Activated naive CD8-positive, alpha-beta T cell treated with anti-CD3 and anti-CD28 coated beads for 36 hours (primary cell): ENCODE data around the gene CDKL1. TPM values are rescaled to one million over a fixed set of nuclear protein-coding genes. Genes with fewer than 3 reads are reported as not detected.

Source experiments
- DNase-seq: peaks from one replicate; pipeline ENCODE4 v3.0.0; 2021
- H3K27ac Mint-ChIP-seq: one replicate; pipeline ENCODE4 v1.8.0; 2022; ENCODE audit warnings: mild to moderate bottlenecking, moderate library complexity, mixed read lengths
- H3K27me3 Mint-ChIP-seq: one replicate; pipeline ENCODE4 v1.8.0; 2022; ENCODE audit warnings: mild to moderate bottlenecking, mixed read lengths
- H3K36me3 Mint-ChIP-seq: one replicate; pipeline ENCODE4 v1.8.0; 2021; ENCODE audit warnings: mild to moderate bottlenecking, mixed read lengths
- H3K4me1 Mint-ChIP-seq: one replicate; pipeline ENCODE4 v1.8.0; 2021; ENCODE audit warnings: mixed read lengths
- H3K4me3 Mint-ChIP-seq: one replicate; pipeline ENCODE4 v1.8.0; 2022; ENCODE audit warnings: mild to moderate bottlenecking, moderate library complexity, mixed read lengths
- H3K9me3 Mint-ChIP-seq: one replicate; pipeline ENCODE4 v1.8.0; 2022; ENCODE audit warnings: mixed read lengths
- total RNA-seq, 2 experiments: library from RNA; stranded (reverse); gene quantifications; one replicate each; pipeline ENCODE4 v1.2.3, GENCODE V29; 2021

The CDKL1 gene
- total RNA-seq, 2 experiments from 2014 or later: 6.5 to 7.4 TPM

GRCh38 chr14:50354527-50354926 lies 42.2 kb downstream of the CDKL1 start:
- Mint-ChIP-seq H3K27me3 (no peaks in the 10 kb centered on the region), H3K9me3 (no peaks in the 10 kb centered on the region), H3K4me3 (no peak overlapping the region), H3K27ac (no peak overlapping the region), H3K4me1 (peaks cover 13% of the 10 kb centered on the region), H3K36me3 (peaks cover 21% of the 10 kb centered on the region)
- no peak for DNase-seq

GRCh38 chr14:50353126-50353525 lies 43.6 kb downstream of the CDKL1 start:
- Mint-ChIP-seq H3K9me3 (no peaks in the 10 kb centered on the region), H3K27ac (no peak overlapping the region), H3K27me3 (no peaks in the 10 kb centered on the region), H3K36me3 (peaks cover 18% of the 10 kb centered on the region), H3K4me1 (peaks cover 13% of the 10 kb centered on the region), H3K4me3 (no peak overlapping the region)
- no peak for DNase-seq

GRCh38 chr14:50352584-50352983 lies 44.1 kb downstream of the CDKL1 start:
- H3K4me3 Mint-ChIP-seq: no peak overlapping the region
- no peak overlapping the region for H3K27ac Mint-ChIP-seq
- H3K36me3 Mint-ChIP-seq: peaks cover 14% of the 10 kb centered on the region
- H3K4me1 Mint-ChIP-seq: peaks cover 13% of the 10 kb centered on the region
- H3K27me3 Mint-ChIP-seq: no peaks in the 10 kb centered on the region
- DNase-seq: no peak
- H3K9me3 Mint-ChIP-seq: no peaks in the 10 kb centered on the region

- no peak overlapping the region for H3K4me3 Mint-ChIP-seq
- no peak for DNase-seq
- H3K9me3 Mint-ChIP-seq: no peaks in the 10 kb centered on the region
- peaks cover 9% of the 10 kb centered on the region for H3K4me1 Mint-ChIP-seq
- H3K36me3 Mint-ChIP-seq: no peaks in the 10 kb centered on the region
- H3K27ac Mint-ChIP-seq: no peak overlapping the region
- no peaks in the 10 kb centered on the region for H3K27me3 Mint-ChIP-seq
Observed at GRCh38 chr14:50350975-50351374, 45.7 kb downstream of the CDKL1 start.

DNA sequence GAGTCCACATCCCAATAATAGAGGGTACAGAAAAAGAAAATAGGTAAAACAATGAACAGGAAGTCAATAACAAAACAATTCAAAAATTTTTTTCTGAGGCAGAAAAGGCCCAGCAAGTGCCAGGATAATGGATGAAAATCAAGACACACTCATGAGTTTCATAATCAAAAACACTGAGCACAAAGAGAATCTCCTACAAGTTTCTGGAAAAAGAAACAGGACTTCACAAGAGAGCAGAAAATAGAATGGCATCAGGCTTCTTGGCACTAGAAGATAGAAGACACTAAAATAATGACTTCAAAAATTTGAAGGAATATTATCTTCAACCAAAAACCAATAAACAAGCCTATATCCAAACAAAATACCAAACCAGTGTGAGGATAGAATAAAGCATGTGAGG lies 47.7 kb downstream of the CDKL1 start:
- peaks cover 15% of the 10 kb centered on the region for H3K4me1 Mint-ChIP-seq
- no peak overlapping the region for H3K4me3 Mint-ChIP-seq
- no peak for DNase-seq
- no peaks in the 10 kb centered on the region for H3K9me3 Mint-ChIP-seq
- peaks cover 5% of the 10 kb centered on the region for H3K36me3 Mint-ChIP-seq
- no peaks in the 10 kb centered on the region for H3K27me3 Mint-ChIP-seq
- no peak overlapping the region for H3K27ac Mint-ChIP-seq

DNA sequence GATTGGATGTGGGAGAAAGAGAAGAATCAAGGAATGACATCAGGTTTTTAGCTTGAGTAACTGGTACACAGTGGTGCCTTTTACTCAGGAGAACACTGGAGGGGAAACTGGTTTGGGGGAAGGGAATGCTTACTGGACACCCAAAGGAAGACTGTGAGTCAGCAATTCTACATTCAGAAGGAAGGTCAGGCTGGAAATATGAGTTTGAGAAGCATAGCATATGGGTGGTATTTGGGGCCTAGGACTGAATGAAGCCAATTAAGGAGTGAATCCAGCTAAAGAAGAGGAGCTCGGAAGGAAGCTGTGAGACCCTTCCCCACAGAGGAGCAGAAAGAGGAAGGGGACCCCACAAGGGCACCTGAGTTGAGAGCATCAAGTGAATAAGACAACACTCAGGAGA lies 49.2 kb downstream of the CDKL1 start:
- Mint-ChIP-seq H3K27ac (no peak overlapping the region), H3K4me1 (peaks cover 29% of the 10 kb centered on the region), H3K36me3 (peaks cover 7% of the 10 kb centered on the region), H3K4me3 (no peak overlapping the region), H3K27me3 (no peaks in the 10 kb centered on the region), H3K9me3 (no peaks in the 10 kb centered on the region)
- DNase-seq: no peak

- Mint-ChIP-seq H3K9me3 (no peaks in the 10 kb centered on the region), H3K4me1 (peaks cover 33% of the 10 kb centered on the region), H3K36me3 (peaks cover 7% of the 10 kb centered on the region), H3K27me3 (no peaks in the 10 kb centered on the region), H3K27ac (no peak overlapping the region), H3K4me3 (no peak overlapping the region)
- no peak for DNase-seq
Observed at GRCh38 chr14:50345846-50346422, 50.7 kb downstream of the CDKL1 start.

- H3K27me3 Mint-ChIP-seq: no peaks in the 10 kb centered on the region
- DNase-seq: no peak
- peaks cover 33% of the 10 kb centered on the region for H3K4me1 Mint-ChIP-seq
- peaks cover 7% of the 10 kb centered on the region for H3K36me3 Mint-ChIP-seq
- no peaks in the 10 kb centered on the region for H3K9me3 Mint-ChIP-seq
- H3K4me3 Mint-ChIP-seq: no peak overlapping the region
- H3K27ac Mint-ChIP-seq: no peak overlapping the region
Observed at GRCh38 chr14:50344876-50345563, 51.7 kb downstream of the CDKL1 start.

DNA sequence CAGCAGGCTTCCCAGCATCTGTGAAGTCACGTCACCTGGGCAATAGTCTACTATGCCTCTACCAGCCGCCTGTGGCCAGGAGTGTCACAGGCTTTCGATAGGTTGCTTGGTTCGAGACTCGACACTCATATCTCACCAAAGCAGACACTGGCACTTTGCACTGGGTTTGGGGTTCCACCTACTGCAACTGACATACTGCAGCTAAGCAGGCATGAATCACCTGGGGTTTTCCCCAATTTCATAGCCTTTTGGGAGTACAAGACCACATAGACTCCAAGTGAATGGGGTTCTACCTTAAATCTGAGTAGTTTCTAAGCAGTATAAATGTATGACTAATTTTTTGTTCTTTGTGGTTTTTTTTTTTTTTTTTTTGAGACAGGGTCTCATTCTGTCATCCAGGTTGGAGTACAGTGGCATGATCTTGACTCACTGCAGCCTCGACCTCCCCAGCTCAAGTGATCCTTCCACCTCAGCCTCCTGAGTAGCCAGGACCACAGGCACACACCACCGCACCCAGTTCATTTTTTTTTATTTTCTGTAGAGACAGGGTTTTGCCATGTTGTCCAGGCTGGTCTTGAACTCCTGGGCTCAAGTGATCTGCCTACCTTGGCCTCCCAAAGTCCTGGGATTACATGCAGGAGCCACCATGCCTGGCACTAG lies 52.4 kb downstream of the CDKL1 start:
- Mint-ChIP-seq H3K4me3 (peak overlapping the region; percentile 38), H3K36me3 (peaks cover 7% of the 10 kb centered on the region), H3K4me1 (peaks cover 33% of the 10 kb centered on the region), H3K27me3 (no peaks in the 10 kb centered on the region), H3K9me3 (no peaks in the 10 kb centered on the region), H3K27ac (peak overlapping the region; percentile 65)
- DNase-seq: peak; percentile 80

- no peaks in the 10 kb centered on the region for H3K9me3 Mint-ChIP-seq
- H3K27me3 Mint-ChIP-seq: no peaks in the 10 kb centered on the region
- DNase-seq: no peak
- peaks cover 33% of the 10 kb centered on the region for H3K4me1 Mint-ChIP-seq
- peaks cover 7% of the 10 kb centered on the region for H3K36me3 Mint-ChIP-seq
- no peak overlapping the region for H3K4me3 Mint-ChIP-seq
- peak overlapping the region; percentile 65 for H3K27ac Mint-ChIP-seq
Observed at GRCh38 chr14:50343434-50343833, 53.2 kb downstream of the CDKL1 start.

DNA sequence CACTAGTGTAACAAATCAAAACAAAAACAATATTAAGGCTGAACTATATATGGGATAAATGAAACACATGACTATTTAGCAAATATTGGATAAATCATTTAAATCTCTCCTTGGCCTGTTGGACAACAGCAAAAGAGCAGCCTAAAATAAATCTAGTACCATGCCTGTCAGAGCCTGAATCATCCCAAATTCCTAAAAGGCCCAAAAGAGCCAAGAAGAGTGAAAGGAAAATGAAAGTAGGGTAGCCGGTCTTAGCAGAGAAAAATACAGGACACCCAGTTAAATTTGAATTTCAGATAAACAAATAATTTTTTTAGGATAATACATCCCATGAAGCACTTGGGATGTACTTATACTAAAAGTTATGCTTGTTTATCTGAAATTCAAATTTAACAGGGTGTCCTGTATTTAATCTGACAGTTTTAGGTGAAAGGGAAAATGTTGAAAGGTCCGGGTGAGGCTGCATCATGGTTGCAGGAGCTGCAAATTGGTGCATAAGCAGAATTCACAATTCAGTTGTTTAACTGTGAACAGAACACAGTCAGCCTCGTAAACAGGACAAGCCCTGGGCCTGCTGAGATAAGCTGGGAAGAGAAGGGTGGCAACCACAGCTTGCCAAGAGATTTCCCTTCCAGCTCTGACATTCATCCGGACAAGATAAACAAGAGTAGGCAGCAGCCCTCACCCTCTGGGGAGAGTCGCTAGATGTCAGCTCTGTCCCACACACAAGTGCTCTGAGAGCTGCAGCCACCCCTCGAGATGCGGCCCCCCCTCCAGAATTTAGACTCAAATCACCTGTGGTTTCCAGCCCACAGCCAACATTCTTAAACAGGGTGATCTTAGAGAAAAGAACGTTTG lies 54.2 kb downstream of the CDKL1 start:
- peaks cover 32% of the 10 kb centered on the region for H3K4me1 Mint-ChIP-seq
- no peaks in the 10 kb centered on the region for H3K27me3 Mint-ChIP-seq
- peaks cover 7% of the 10 kb centered on the region for H3K36me3 Mint-ChIP-seq
- H3K27ac Mint-ChIP-seq: peak overlapping the region; percentile 38
- no peaks in the 10 kb centered on the region for H3K9me3 Mint-ChIP-seq
- peak; percentile 50 for DNase-seq
- H3K4me3 Mint-ChIP-seq: no peak overlapping the region

GRCh38 chr14:50340963-50341362 lies 55.7 kb downstream of the CDKL1 start:
- Mint-ChIP-seq H3K27ac (no peak overlapping the region), H3K4me1 (peaks cover 36% of the 10 kb centered on the region), H3K27me3 (no peaks in the 10 kb centered on the region), H3K9me3 (no peaks in the 10 kb centered on the region), H3K4me3 (no peak overlapping the region), H3K36me3 (peaks cover 7% of the 10 kb centered on the region)
- peak; percentile 17 for DNase-seq

DNA sequence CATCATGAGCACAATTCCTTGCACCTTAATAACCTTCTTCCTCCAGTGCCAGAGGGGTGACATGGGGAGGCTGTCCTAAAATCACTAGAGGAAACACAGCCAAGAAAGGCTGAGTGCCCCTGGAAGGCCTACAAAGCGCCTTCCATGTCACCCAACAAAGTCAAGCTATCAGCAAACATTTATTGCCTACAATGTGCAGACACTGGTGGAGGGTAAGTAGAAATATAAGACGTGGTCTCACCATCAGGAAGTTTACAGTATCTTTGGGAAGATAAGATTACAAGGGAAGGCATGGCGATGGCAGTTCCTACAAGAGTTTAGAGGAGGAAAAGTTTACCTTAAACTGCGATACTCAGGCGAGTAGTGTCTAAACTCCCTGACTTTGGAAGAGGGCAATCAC lies 56.6 kb downstream of the CDKL1 start:
- Mint-ChIP-seq H3K4me1 (peaks cover 38% of the 10 kb centered on the region), H3K27ac (no peak overlapping the region), H3K4me3 (no peak overlapping the region), H3K36me3 (peaks cover 7% of the 10 kb centered on the region), H3K9me3 (no peaks in the 10 kb centered on the region), H3K27me3 (no peaks in the 10 kb centered on the region)
- no peak for DNase-seq

GRCh38 chr14:50339178-50339804 lies 57.4 kb downstream of the CDKL1 start:
- Mint-ChIP-seq H3K9me3 (no peaks in the 10 kb centered on the region), H3K36me3 (peaks cover 3% of the 10 kb centered on the region), H3K27ac (no peak overlapping the region), H3K4me3 (no peak overlapping the region), H3K4me1 (peaks cover 31% of the 10 kb centered on the region), H3K27me3 (no peaks in the 10 kb centered on the region)
- DNase-seq: no peak

DNA sequence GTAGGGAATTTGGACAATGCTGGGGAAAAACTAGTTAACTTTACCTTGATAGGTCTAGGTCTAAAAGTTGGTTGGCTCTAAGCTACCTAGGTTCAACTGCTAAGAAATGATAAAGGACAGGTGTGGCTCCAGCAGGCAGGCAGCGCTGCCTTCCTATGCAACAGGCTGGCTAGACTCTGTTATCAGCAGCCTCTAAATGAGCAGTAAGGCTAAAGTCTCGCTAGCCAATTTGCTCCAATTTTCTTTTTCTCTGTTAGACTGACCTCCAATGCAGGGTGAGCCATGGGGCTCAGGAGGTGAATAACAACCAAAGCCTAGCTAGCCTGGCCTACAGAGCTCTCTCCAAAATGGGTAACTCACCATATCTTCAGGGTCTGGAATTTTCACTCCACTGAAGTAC lies 58.1 kb downstream of the CDKL1 start:
- Mint-ChIP-seq H3K4me3 (no peak overlapping the region), H3K27me3 (no peaks in the 10 kb centered on the region), H3K27ac (no peak overlapping the region), H3K36me3 (no peaks in the 10 kb centered on the region), H3K9me3 (no peaks in the 10 kb centered on the region), H3K4me1 (peaks cover 26% of the 10 kb centered on the region)
- no peak for DNase-seq
